C4-2B (cell line): ENCODE results near the gene TBC1D20.

Source experiments
- ZFX ChIP-seq: fragments of 450-650 bp; IDR thresholded peaks from 2 replicates; pipeline ENCODE4 v1.6.1; 2017
- TF ChIP-seq, protein P1 (sequence below): fragments of 450-650 bp; conservative IDR thresholded peaks from 2 replicates; pipeline ENCODE4 v1.5.1; 2017; ENCODE audit warnings: mild to moderate bottlenecking

DNA sequence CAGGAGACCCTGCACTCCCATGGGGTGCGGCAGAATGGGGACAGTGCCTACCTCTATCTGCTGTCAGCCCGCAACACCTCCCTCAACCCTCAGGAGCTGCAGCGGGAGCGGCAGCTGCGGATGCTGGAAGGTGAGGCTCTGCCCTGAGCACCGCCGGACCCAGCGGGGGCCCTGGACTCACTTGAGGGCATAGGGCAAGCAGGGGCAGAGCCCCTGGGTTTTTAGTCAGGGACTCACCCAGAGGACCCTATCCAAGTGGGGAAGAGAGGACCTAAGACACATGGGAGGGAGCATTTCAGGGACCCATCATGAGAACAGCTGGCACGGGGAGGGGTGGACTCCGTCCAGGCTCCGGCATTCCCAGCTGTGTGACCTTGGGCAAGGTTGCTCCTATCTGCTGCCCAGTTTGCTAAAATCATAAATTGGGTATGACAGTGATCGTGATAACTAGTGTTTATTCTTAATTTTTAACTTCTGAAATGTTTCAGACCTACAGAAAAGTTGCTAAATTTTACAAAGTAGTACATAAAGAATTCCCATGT, 44.5 kb downstream of the TBC1D20 start:
- TF ChIP-seq, protein P1, sequence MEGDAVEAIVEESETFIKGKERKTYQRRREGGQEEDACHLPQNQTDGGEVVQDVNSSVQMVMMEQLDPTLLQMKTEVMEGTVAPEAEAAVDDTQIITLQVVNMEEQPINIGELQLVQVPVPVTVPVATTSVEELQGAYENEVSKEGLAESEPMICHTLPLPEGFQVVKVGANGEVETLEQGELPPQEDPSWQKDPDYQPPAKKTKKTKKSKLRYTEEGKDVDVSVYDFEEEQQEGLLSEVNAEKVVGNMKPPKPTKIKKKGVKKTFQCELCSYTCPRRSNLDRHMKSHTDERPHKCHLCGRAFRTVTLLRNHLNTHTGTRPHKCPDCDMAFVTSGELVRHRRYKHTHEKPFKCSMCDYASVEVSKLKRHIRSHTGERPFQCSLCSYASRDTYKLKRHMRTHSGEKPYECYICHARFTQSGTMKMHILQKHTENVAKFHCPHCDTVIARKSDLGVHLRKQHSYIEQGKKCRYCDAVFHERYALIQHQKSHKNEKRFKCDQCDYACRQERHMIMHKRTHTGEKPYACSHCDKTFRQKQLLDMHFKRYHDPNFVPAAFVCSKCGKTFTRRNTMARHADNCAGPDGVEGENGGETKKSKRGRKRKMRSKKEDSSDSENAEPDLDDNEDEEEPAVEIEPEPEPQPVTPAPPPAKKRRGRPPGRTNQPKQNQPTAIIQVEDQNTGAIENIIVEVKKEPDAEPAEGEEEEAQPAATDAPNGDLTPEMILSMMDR, result no peak
- no peak for TF ChIP-seq ZFX
